A172 (cell line): ENCODE data around the gene SCN8A. TPM values are rescaled to one million over a fixed set of nuclear protein-coding genes. Genes with fewer than 3 reads are reported as not detected.
A peak's percentile ranks its signal among the peaks of the same experiment; 100 is the strongest.

Experiments used
- DNase-seq: peaks from one replicate; pipeline ENCODE4 v3.0.0-alpha.2; 2015; ENCODE audit warnings: low spot score
- total RNA-seq: library from RNA; depleted of rRNA; stranded (reverse); fragments of >200 nt; shearing (Covaris generic); gene quantifications from 2 replicates; pipeline ENCODE4 v1.2.3, GENCODE V29; 2014

The SCN8A gene
- total RNA-seq, 1 experiment from 2014 or later, result 2.4 TPM

GRCh38 chr12:51833448-51834227 lies 242.6 kb downstream of the SCN8A start:
- DNase-seq, result no peak

GRCh38 chr12:51834411-51834810 lies 243.4 kb downstream of the SCN8A start:
- DNase-seq, result no peak

GRCh38 chr12:51836041-51836826 lies 245.2 kb downstream of the SCN8A start:
- peak; percentile 35 for DNase-seq

- DNase-seq, result no peak
These were observed 245.8 kb downstream of the SCN8A start for GRCh38 chr12:51836827-51837173.

- no peak for DNase-seq
These were observed 246.3 kb downstream of the SCN8A start for GRCh38 chr12:51837286-51837685.

GRCh38 chr12:51838036-51838435 lies 247.0 kb downstream of the SCN8A start:
- no peak for DNase-seq

- no peak for DNase-seq
These were observed 247.7 kb downstream of the SCN8A start for GRCh38 chr12:51838762-51839161.

- DNase-seq, result no peak
These were observed 248.4 kb downstream of the SCN8A start for GRCh38 chr12:51839310-51839947.

- DNase-seq, result no peak
These were observed 249.9 kb downstream of the SCN8A start for GRCh38 chr12:51840966-51841365.

GRCh38 chr12:51841727-51842126 lies 250.7 kb downstream of the SCN8A start:
- DNase-seq, result no peak

- no peak for DNase-seq
These were observed 253.8 kb downstream of the SCN8A start for GRCh38 chr12:51844854-51845253.

- no peak for DNase-seq
These were observed 254.4 kb downstream of the SCN8A start for GRCh38 chr12:51845482-51845881.

- no peak for DNase-seq
These were observed 255.2 kb downstream of the SCN8A start for GRCh38 chr12:51846271-51846691.

GRCh38 chr12:51846911-51847642 lies 256.0 kb downstream of the SCN8A start:
- DNase-seq, result no peak

GRCh38 chr12:51847643-51848325 lies 256.8 kb downstream of the SCN8A start:
- peak; percentile 13 for DNase-seq

GRCh38 chr12:51848326-51848727 lies 257.3 kb downstream of the SCN8A start, which contains the start of gene FIGNL2:
TSS of gene FIGNL2 (minus strand) at chr12:51848718. CDS start at chr12:51822413, 26,305 bp downstream.
- DNase-seq, result no peak

- DNase-seq, result no peak
These were observed 258.1 kb downstream of the SCN8A start for GRCh38 chr12:51848841-51849735.

GRCh38 chr12:51850081-51850964 lies 259.3 kb downstream of the SCN8A start:
- DNase-seq, result no peak

- no peak for DNase-seq
These were observed 259.9 kb downstream of the SCN8A start for GRCh38 chr12:51850965-51851299.
